Fibroblast of lung (primary cell): Measurements from ENCODE around the gene DERL3.

Experiments used
- CTCF ChIP-seq, 2 donors: IDR thresholded peaks in 1 of 2; conservative IDR thresholded peaks in 1 of 2; 1 replicate in 1 of 2; 2 replicates in 1 of 2; pipeline ENCODE4 v1.5.1; 2011 to 2012; ENCODE audit warnings: low read length in 2 of 2, control low read depth in 1 of 2, inconsistent platforms in 1 of 2, low read depth in 1 of 2, mild to moderate bottlenecking in 1 of 2
- EZH2 ChIP-seq: IDR thresholded peaks from 2 replicates; pipeline ENCODE4 v1.5.1; 2012; ENCODE audit warnings: low read length, control low read depth, mild to moderate bottlenecking; ENCODE audit errors: missing control alignments

GRCh38 chr22:23787910-23788309 is 50.9 kb downstream of the DERL3 start:
- TF ChIP-seq CTCF (conservative IDR thresholded peaks at IDR 0.05 in 1 of 2, IDR thresholded peaks at IDR 0.05 in 1 of 2; ENCODE audit: low read depth in 1 of 2, low read length in 2 of 2) = no peak
- TF ChIP-seq EZH2 = no peak
